GM21529 (cell line): ENCODE results near the gene UQCC2.

Source experiments
- ATAC-seq: cut with Tn5 transposase; IDR thresholded peaks from one replicate; pipeline ENCODE4 v1.9.1; 2021; ENCODE audit not compliant: unreplicated experiment

UQCC2 gene

GRCh38 chr6:33744001-33744848 is 32.7 kb upstream of the UQCC2 start:
- peak; percentile 45 for ATAC-seq

DNA sequence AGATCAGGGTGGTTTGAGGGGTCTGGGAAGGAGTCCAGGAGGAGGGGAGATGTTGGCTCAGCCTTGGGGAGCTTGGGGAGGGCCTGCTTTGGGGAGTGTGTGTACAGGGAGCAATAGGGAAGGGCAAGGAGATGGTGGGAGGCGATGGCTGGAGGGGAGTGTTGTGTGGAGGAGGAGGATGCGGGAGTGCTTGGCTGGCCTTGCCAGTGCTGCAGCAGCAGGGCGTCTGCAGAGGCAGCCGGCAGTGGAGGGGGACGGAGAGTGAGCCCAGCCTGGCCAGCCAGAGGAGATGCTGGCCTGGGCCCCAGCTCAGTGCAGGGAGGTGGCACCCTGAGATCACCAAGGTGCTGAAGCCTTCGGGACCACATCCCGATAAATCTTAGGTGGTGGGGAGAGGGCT is 31.3 kb upstream of the UQCC2 start:
- ATAC-seq: no peak

- ATAC-seq: no peak
Measured at GRCh38 chr6:33742092-33742491, 30.6 kb upstream of the UQCC2 start.

GRCh38 chr6:33740794-33741193 is 29.3 kb upstream of the UQCC2 start:
- no peak for ATAC-seq

- no peak for ATAC-seq
Measured at GRCh38 chr6:33740204-33740608, 28.7 kb upstream of the UQCC2 start.

DNA sequence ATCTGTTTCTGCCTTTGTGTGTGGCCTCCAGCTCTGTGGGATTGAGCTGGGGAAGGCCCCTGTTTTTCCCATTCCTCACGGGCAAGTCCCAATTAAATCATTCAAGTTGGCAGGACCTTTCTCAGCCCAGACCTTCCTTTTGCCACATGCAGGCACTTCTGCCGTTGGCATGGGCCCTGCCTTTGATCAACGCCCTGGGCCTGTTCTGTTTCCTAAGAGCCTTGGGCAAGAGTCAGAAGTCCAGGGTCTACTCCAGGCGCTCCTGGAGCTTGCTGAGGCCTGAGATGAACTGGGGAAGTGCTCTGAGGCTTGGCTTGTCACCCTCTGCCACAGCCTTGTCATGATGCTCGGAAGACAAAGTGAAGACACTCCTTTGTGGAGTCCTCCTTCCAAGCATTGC is 28.1 kb upstream of the UQCC2 start:
- ATAC-seq: no peak

- ATAC-seq: no peak
Measured at GRCh38 chr6:33738879-33739278, 27.4 kb upstream of the UQCC2 start.

DNA sequence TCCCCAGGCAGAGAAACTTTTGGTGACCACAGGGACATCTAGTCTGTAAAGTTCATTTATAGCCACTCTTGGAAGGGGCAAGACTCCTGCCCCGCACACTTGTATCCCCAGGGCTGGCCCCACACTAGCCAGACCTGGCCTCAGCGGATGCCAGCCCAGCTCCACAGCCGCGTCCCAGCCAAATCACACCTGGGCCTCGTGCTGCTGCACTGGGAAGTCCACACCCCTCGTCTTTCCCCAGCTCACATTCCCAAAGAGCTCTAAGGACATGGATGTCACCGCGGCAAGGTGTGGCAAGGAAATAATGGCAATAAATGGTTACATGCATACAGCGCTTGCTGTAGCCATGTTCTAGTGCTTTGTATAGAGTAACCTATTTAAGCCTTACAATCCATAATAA is 26.7 kb upstream of the UQCC2 start:
- no peak for ATAC-seq

DNA sequence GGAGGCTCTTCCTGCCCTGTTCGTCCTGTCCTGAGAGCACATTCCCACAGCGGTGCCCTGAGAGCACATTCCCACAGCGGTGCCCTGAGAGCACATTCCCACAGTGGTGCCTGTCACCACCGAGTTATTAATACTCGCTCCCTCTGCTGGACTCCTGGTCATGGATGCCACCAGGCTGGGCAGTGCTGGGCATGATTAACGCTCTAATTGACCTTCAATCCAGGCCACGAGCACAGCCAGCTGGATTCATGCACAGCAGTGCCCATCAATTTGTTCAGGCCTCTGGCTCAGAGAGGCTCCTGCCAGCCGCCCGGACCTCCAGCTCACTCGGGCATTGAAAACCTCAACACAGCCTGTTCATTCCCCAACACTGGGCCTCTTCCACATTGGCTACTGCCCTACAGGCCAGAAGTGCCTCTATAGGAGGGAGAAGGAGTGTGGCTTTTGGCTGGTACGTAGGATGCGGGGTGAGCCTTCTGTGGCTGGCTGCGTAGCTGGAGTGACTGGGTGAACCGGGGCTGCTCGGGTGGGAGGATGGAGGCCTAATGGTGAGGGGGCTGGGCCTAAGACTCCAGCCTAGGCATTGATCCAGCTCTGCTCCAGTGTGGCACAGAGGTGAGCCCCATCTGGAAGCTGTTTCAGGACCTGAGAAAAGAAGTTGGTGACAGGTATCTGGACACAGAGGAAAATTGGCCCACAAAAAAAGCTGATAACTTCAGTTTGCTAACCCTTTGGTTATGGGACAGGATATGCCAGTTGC is 25.9 kb upstream of the UQCC2 start:
- ATAC-seq: no peak

DNA sequence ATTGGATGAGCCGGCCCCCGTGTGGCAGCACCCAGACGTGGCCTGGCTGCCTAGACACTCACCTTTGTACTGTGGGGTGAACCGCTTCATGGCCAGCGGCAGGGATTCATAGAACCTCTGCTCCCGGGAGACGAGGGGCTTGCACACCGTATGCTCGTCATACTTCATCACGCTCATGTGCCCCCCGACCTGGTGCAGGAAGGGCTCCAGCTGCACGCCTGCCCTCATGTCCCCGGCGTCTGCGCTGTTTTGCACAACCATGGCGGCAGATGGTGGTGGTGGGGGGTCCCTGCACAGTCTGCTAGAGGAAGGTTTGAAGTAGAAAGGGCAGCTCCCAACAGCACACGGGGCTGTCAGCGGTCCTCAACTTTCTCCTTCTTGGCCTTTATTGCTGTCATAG is 23.7 kb upstream of the UQCC2 start:
- no peak for ATAC-seq

DNA sequence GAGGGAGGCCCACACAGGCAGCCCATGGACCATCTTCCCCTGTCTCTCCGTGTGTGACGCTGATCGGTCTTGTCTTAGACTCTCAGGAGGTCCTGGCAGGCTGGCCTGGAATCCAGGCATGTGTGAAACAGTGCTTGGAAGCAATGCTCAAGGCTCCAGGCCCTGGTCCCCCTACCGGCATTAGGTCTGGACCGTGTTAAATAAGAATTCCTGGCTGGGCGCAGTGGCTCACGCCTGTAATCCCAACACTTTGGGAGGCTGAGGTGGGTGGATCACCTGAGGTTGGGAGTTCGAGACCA is 22.2 kb upstream of the UQCC2 start:
- no peak for ATAC-seq

- ATAC-seq: no peak
Measured at GRCh38 chr6:33732817-33733708, 21.6 kb upstream of the UQCC2 start.

DNA sequence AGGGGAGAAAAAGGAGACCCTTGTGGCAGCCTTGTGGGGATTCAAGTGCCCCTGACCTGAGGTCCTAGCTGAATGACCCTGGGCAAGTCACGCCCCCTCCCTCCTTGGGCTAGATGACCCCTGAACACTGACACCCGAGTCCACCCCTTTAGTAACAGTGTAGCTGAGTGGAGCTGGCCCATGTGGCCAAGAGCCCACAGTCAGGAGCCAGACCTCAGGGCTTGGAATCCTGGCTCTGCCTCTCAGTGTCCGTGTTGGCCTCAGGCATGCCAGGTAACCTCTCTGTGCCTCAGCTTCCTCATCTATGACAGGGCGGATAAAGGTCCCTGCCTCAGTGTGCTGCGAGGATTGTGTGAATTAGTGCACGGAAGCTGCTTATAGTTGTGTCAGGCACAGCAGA is 20.9 kb upstream of the UQCC2 start:
- no peak for ATAC-seq

DNA sequence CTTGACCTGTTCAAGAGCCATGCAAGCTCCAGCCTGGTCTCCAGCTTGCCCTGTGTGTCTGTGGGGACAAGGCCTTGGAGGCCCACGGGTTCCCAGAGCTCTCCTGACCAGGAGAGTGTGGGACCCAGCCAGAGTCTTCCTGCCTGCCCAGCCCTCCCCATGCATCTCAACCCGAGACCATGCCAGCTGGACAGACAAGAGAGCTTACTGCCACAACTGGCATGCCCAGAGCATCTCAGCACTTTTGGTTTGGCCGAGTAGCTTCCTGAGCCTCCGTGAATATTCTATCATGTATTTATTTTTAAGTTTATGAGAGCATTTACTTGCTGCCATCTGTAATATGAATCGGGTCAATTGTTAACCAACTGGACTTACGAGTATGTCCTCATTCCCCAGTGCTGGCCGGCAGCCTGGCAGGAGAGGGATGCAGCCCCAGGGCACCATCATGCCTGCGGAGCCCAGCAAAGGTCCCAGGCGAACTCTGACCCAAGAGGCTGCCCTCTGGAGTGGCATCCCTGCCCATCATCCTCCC is 20.3 kb upstream of the UQCC2 start:
- no peak for ATAC-seq

DNA sequence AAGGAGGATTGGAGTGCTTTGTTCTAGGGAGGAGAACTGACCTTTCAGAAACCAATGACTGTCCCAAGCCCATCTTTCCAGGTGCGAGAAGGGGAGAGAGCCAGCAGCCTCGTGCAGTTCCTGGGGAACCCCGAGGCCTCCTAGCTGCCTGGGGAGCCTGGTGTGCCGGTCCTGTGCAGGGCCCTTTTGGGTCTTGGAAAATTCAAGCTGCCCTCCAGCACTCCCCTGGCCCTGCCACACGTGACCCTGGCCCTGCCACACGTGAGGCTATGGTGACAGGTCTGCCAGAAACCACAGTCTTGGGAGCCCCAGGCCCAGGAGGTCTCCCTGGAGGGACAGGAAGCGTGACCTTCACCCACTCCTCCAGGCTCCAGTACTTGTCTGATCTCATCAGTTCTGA is 19.5 kb upstream of the UQCC2 start:
- ATAC-seq: no peak

DNA sequence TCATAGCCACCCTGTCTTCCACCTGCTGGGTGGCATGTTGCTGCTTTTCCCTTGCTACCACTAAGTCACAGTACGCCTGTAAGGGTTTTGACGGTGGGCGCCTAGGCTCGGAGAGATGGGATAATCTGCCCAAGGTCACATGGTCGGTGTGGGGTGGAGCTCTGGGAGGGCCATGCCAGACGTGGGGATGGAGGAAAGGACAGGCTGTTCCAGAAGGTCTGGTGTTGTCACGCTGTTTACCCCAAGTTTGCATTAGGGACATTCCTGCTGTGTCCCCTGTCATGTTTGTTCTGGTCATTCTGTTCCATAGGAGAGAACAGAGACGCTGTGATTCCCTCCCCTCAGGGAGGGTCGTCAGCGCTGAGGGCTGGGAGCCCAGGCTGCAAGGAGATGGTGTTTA is 19.1 kb upstream of the UQCC2 start:
- no peak for ATAC-seq

GRCh38 chr6:33729059-33729458 is 17.6 kb upstream of the UQCC2 start:
- ATAC-seq: no peak

DNA sequence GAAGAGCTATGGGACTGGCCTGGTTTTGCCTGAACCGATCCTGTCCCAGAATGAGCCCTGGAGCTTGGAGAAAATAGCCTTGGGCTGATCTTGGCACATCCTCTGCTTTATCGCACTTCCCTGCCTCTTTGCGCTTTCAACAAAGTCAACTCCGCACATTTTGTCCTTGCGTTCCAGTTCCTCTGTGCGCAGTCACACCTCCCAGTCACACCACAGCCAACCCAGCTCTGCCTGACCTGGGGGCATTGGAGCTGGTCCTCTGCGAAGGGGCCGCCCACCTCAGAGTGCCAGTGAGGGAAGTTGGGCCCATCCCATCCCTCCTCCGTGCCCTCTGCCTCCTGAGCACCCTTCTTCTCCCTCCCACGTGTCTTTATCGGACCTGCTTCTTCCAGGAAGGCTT is 16.9 kb upstream of the UQCC2 start:
- ATAC-seq: no peak

DNA sequence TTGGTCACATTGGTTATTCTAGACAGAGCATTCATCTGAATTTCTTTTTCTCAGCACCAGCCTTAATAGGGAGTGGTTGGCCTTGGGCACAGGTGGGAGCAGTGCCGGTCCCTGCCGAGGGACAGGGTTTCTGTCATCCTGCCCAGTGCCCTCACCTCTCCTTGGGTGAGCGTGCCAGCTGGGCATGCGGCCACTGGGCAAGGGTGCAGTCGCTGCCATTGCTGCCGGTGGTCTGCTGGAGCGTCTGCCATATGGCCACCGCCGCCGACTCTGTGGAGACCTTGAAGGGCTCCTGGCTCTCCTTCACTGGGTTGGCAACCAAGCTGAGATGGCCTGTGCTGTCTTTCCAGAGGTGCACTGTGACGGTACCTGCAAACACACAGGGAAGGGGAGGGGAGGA is 16.4 kb upstream of the UQCC2 start:
- ATAC-seq: no peak

DNA sequence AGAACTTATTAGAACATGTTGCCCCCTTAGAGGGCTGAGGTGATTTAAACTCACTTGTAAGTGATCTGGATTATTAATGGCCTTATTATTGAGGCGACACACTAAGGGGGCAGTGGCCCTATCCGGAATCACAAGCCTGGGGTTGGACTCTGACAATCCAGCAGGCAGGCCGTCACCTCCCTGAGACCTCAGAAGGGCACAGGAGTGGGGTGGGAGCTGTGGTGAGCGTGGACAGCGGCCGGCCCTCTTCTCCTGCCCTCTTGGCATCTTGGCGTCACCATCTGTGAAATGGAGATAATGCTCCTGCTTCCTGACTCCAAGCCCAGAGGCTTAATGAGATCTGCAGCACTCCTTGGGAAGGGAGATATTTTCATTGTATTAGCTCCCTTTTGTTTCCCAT is 15.6 kb upstream of the UQCC2 start:
- ATAC-seq: no peak

DNA sequence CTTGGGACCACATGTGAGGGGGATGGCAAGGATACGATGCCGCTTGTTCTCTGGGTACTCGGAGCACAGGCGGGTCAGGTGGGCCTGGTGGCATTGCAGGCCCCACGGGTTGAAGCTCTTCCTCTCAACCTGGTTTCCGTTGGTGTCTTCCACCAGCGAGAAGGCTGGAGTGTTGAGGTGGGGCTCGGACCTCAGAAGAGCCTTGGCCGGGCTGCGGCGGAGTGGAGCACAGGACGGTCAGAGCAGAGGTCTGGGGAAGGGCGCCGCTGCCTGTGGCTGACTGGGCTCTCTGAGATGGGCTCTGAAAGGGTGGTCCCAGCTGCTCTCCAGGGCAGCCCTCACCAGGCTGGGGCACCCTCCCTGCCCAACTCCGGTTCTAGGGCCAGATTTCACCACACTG is 15.2 kb upstream of the UQCC2 start:
- ATAC-seq: no peak
